ENCODE measurements around the gene VAT1L.

VAT1L gene

GRCh38 chr16:77895962-77896361 is 107.6 kb downstream of the VAT1L start:
- H3K27me3 ChIP-seq, result no peaks in the 10 kb centered on the region
- DNase-seq, result no peak

GRCh38 chr16:77896415-77897128 is 108.2 kb downstream of the VAT1L start:
- Histone ChIP-seq H3K4me1 (no peaks in the 10 kb centered on the region), H3K4me3 (ENCODE audit: low read depth, low read length) (no peak overlapping the region), H3K36me3 (no peaks in the 10 kb centered on the region), H3K27me3 (no peaks in the 10 kb centered on the region), H3K9me3 (no peaks in the 10 kb centered on the region; the same call in none of the 2 replicates)
- no peak for TF ChIP-seq CTCF (IDR thresholded peaks at IDR 0.05; ENCODE audit: low read depth, low read length)
- DNase-seq, result no peak

More at GRCh38 chr16:77895962-77896361, 107.6 kb downstream of the VAT1L start:
- TF ChIP-seq CTCF (IDR thresholded peaks at IDR 0.05; ENCODE audit: low read depth, low read length), result no peak
- H3K4me3 ChIP-seq (ENCODE audit: low read depth, low read length), result no peak overlapping the region
- H3K9me3 ChIP-seq, result no peaks in the 10 kb centered on the region; the same call in none of the 2 replicates
- H3K36me3 ChIP-seq, result no peaks in the 10 kb centered on the region
- H3K4me1 ChIP-seq, result no peaks in the 10 kb centered on the region

GRCh38 chr16:77897129-77897437 is 108.7 kb downstream of the VAT1L start:
- no peak for TF ChIP-seq CTCF (IDR thresholded peaks at IDR 0.05; ENCODE audit: low read depth, low read length)
- no peaks in the 10 kb centered on the region; the same call in none of the 2 replicates for H3K9me3 ChIP-seq
- no peak for DNase-seq
- H3K27me3 ChIP-seq, result no peaks in the 10 kb centered on the region
- no peak overlapping the region for H3K4me3 ChIP-seq (ENCODE audit: low read depth, low read length)
- H3K4me1 ChIP-seq, result no peaks in the 10 kb centered on the region
- H3K36me3 ChIP-seq, result no peaks in the 10 kb centered on the region

DNA sequence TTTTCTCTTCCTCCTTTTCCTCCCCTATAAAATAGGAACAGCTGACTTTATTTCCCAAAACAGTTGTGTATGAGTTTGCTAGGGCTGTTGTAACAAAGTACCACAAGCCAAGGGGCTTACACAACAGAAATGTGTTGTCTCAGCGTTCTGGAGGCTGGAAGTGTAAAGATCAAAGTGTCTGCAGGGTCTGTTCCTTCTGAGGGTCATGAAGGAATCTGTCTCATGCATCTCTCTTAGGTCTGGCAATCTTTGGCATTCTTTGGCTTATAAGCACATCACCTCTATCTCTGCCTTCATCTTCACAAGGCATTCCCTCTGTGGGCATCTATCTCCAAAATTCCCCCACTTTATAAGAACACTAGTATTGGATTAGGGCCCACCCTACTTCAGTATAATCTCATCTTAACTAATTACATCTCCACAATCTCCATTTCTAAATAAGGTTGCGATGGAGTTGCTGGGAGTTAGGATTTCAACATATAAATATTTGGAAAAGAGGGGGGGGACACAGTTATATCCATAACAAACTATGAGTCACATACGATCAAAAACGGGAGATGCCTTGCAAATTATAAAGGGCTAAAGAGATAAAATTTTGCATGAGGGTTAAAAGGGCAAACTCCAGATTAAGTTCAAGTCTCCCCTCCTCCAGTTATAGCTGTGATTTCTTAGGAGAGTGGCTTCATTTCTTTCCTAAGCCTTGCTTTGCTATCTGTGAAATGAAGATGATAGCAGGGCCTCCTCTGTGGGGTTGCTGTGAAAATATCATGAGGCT is 109.7 kb downstream of the VAT1L start:
- Histone ChIP-seq H3K9me3 (no peaks in the 10 kb centered on the region; the same call in none of the 2 replicates), H3K27me3 (no peaks in the 10 kb centered on the region), H3K4me3 (ENCODE audit: low read depth, low read length) (no peak overlapping the region), H3K4me1 (no peaks in the 10 kb centered on the region), H3K36me3 (no peaks in the 10 kb centered on the region)
- TF ChIP-seq CTCF (IDR thresholded peaks at IDR 0.05; ENCODE audit: low read depth, low read length), result no peak
- DNase-seq, result no peak

DNA sequence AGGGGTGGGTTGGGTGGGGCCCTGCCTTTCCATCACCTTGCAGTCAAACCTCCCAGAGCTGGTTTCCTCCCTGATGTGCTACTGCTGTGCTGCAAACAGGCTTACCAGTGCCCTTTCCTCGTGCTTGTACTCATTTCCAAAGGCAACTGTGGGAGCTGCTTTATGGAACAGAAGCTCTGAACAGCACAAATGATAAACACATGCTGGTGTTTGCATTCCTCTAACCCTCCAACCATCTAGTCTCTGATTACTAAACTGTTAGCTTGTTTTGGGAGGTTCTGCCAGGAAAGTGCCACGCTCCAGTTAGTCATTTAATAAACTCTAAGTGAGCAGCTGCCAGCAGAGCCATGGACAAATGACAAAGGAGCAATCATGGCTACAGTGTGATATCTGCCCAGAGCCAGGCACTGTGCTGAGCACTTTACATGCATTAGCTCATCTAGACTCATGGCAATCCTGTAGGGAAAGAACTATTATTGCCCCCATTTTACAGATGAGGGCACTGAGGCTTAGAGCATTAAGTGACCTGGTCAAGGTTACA is 110.4 kb downstream of the VAT1L start:
- Histone ChIP-seq H3K4me1 (no peaks in the 10 kb centered on the region), H3K4me3 (ENCODE audit: low read depth, low read length) (no peak overlapping the region), H3K36me3 (no peaks in the 10 kb centered on the region), H3K27me3 (no peaks in the 10 kb centered on the region), H3K9me3 (no peaks in the 10 kb centered on the region; the same call in 1 of the 2 replicates)
- DNase-seq, result no peak
- no peak for TF ChIP-seq CTCF (IDR thresholded peaks at IDR 0.05; ENCODE audit: low read depth, low read length)

DNA sequence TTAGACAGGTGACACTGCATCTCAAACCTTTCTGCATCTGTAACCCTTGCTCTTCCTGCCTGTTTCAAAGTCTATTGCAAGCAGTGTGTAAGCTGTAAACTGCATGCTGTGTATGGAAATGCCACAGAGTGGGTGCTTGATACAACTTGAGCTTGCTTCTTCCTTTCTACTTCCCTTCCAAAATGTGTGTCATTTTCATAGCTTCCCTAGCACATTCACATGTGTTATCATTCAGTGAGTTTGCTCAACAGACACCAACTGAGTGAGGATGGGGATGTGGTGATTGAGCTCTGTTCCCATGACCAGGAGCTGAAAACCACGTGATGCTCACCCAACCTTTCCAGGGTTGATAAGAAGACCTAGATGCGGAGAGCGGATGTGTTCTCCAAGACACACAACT is 111.1 kb downstream of the VAT1L start:
- TF ChIP-seq CTCF (IDR thresholded peaks at IDR 0.05; ENCODE audit: low read depth, low read length), result no peak
- no peak for DNase-seq
- no peaks in the 10 kb centered on the region for H3K27me3 ChIP-seq

More for the DNA sequence above, 111.1 kb downstream of the VAT1L start:
- Histone ChIP-seq H3K9me3 (no peaks in the 10 kb centered on the region; the same call in 1 of the 2 replicates), H3K4me1 (no peaks in the 10 kb centered on the region), H3K4me3 (ENCODE audit: low read depth, low read length) (no peak overlapping the region), H3K36me3 (no peaks in the 10 kb centered on the region)

Data from BE2C (cell line).